BE2C (cell line): ENCODE results near the gene NRXN3.
"Not testable (repeated sequence)": the region's sequence is repeated elsewhere in the genome, so short reads cannot be mapped to it uniquely, and the experiment has no call there.

Experiments used
- DNase-seq: peaks from one replicate; pipeline ENCODE4 v3.0.0-alpha.2; 2020
- H3K27me3 ChIP-seq: fragments of 250-450 bp; sonication (Bioruptor Pico); 2 replicates; pipeline ENCODE4 v1.5.1; 2020; ENCODE audit warnings: mild to moderate bottlenecking
- H3K36me3 ChIP-seq: fragments of 250-450 bp; sonication (Bioruptor Pico); 2 replicates; pipeline ENCODE4 v1.5.1; 2020; ENCODE audit warnings: mild to moderate bottlenecking
- H3K4me1 ChIP-seq: fragments of 250-450 bp; sonication (Bioruptor Pico); 2 replicates; pipeline ENCODE4 v1.5.1; 2020
- H3K4me3 ChIP-seq: 2 replicates; pipeline ENCODE4 v1.5.1; 2011; ENCODE audit warnings: low read depth, low read length
- H3K9me3 ChIP-seq: fragments of 250-450 bp; sonication (Bioruptor Pico); 2 replicates; pipeline ENCODE4 v1.5.1; 2020
- CTCF ChIP-seq: IDR thresholded peaks from 2 replicates; pipeline ENCODE4 v1.5.1; 2012; ENCODE audit warnings: mild to moderate bottlenecking, low read depth, low read length

Gene NRXN3

GRCh38 chr14:78567343-78567742 is 397.2 kb downstream of the NRXN3 start:
- no peak for DNase-seq
- Histone ChIP-seq H3K4me1 (no peaks in the 10 kb centered on the region), H3K9me3 (no peaks in the 10 kb centered on the region)

GRCh38 chr14:78573736-78574135 is 403.6 kb downstream of the NRXN3 start:
- not testable (repeated sequence) for DNase-seq, H3K4me3 ChIP-seq, H3K27me3 ChIP-seq

More at GRCh38 chr14:78567343-78567742, 397.2 kb downstream of the NRXN3 start:
- no peak for TF ChIP-seq CTCF
- H3K36me3 ChIP-seq: no peaks in the 10 kb centered on the region
- H3K27me3 ChIP-seq: no peaks in the 10 kb centered on the region
- H3K4me3 ChIP-seq: no peak overlapping the region

GRCh38 chr14:78576437-78577166 is 406.4 kb downstream of the NRXN3 start:
- Histone ChIP-seq H3K9me3 (no peaks in the 10 kb centered on the region), H3K36me3 (no peaks in the 10 kb centered on the region), H3K27me3 (no peaks in the 10 kb centered on the region), H3K4me1 (no peaks in the 10 kb centered on the region), H3K4me3 (no peak overlapping the region)
- TF ChIP-seq CTCF: no peak
- DNase-seq: no peak

More at GRCh38 chr14:78573736-78574135, 403.6 kb downstream of the NRXN3 start:
- H3K9me3 ChIP-seq, H3K36me3 ChIP-seq, H3K4me1 ChIP-seq: not testable (repeated sequence)

GRCh38 chr14:78581229-78581628 is 411.1 kb downstream of the NRXN3 start:
- no peak for DNase-seq
- Histone ChIP-seq H3K4me1 (no peaks in the 10 kb centered on the region), H3K4me3 (no peak overlapping the region), H3K27me3 (no peaks in the 10 kb centered on the region), H3K36me3 (no peaks in the 10 kb centered on the region), H3K9me3 (no peaks in the 10 kb centered on the region)
- no peak for TF ChIP-seq CTCF

GRCh38 chr14:78586681-78587080 is 416.5 kb downstream of the NRXN3 start:
- Histone ChIP-seq H3K36me3 (no peaks in the 10 kb centered on the region), H3K27me3 (no peaks in the 10 kb centered on the region), H3K4me3 (no peak overlapping the region), H3K9me3 (no peaks in the 10 kb centered on the region), H3K4me1 (no peaks in the 10 kb centered on the region)
- no peak for DNase-seq
- no peak for TF ChIP-seq CTCF

GRCh38 chr14:78588906-78589305 is 418.7 kb downstream of the NRXN3 start:
- TF ChIP-seq CTCF: no peak
- no peaks in the 10 kb centered on the region for H3K4me1 ChIP-seq
- no peaks in the 10 kb centered on the region for H3K9me3 ChIP-seq
- H3K4me3 ChIP-seq: no peak overlapping the region
- no peak for DNase-seq
- no peaks in the 10 kb centered on the region for H3K27me3 ChIP-seq
- no peaks in the 10 kb centered on the region for H3K36me3 ChIP-seq
